Heart left ventricle (tissue), 11 donors: ENCODE data around the gene SMOC2. TPM values are rescaled to one million over a fixed set of nuclear protein-coding genes. Genes with fewer than 3 reads are reported as not detected.

Source experiments
- polyA plus RNA-seq, 2 donors: library from polyadenylated mRNA; stranded (reverse); fragments of 200-250 nt; gene quantifications; one replicate each; pipeline ENCODE4 v1.2.3, GENCODE V29; 2013
- total RNA-seq, 9 donors: library from RNA; depleted of rRNA in 2 of 9; stranded (reverse); fragments of >200 nt in 2 of 9; fragmentation: NEBNext Ultra II Directional in 3 of 9; extraction: Animal tissue kit (Norgen Biotek cat#: 25700) in 3 of 9; gene quantifications; one replicate each; pipeline versions ENCODE4 v1.1.0 to v1.2.4, GENCODE V29; 2016 to 2023
- donor health status: ischemic (EF 13 %, LVEDD 7.1; RV severe dilation, severe dysfunction).
- donor health status: healthy with polysubstance abuse.
- donor health status: DM: no; HTN: yes; CAD: no.
- donor health status: DM: no; HTN: no; CAD: no.
- donor health status: ischemic (EF 25% LVEDD 5.7; RV mildly dilated, moderate dysfunction).
- donor health status: healthy.
- donor health status: DM: yes; HTN: yes; CAD: no.
- donor health status: PGD.
- donor health status: nonischemic (EF 23%, LVEDD 6.1; RV moderate dilation, normal function).

The SMOC2 gene
- total and polyA plus RNA-seq, 11 donors = 5.9 to 44.2 (median 15.7) TPM

Other genes with a start within 250 kb of the SMOC2 start
- 1 to 10 TPM in 4 of 9 donors, under 1 TPM in 5; 0.14 to 3.8 (median 0.94) TPM for gene DACT2, start 121.4 kb upstream of the SMOC2 start, total RNA-seq
- gene DACT2, start 121.4 kb upstream of the SMOC2 start, polyA plus RNA-seq = under 1 TPM; 0.19 to 0.30 TPM